HG03060 (cell line): ENCODE results near the gene SLC16A8.

Experiments
- ATAC-seq: cut with Tn5 transposase; IDR thresholded peaks from one replicate; pipeline ENCODE4 v1.9.1; 2021; ENCODE audit warnings: low read depth, moderate number of reproducible peaks; ENCODE audit not compliant: unreplicated experiment

Gene SLC16A8

DNA sequence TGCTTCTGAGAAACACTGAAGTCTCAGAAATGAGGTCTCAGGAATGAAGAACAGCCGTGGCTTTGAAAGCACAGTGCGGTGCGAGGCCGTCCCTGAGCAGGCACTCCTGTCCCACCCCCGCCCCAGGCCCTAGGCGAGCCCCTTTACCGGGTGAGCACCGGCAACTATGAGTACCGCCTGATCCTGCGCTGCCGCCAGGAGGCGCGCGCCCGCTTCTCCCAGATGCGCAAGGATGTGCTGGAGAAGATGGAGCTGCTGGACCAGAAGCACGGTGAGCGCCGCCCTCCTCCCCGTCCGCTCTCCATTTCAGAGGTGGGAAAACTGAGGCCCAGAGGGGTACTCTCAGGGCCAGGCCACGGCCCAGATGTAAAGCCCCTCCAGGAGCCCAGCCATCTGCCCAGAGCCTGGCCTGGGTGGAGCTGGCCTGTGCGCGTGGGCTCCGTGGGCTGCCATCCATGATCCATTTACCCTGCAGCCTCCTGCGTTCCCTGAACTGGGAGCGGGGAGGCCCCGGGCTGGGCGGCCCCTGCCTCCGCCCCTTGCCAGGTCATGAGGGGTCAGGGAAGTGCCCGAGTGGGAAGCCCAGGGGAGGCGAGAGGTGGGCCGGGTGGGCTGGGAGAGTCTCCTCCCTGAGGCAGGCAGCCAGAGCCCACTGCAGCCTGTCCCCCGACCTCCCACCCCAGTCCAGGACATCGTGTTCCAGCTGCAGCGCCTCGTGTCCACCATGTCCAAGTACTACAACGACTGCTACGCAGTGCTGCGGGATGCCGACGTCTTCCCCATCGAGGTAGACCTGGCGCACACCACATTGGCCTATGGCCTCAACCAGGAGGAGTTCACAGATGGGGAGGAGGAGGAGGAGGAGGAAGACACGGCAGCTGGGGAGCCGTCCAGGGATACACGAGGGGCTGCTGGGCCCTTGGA lies 9.5 kb downstream of the SLC16A8 start:
- no peak for ATAC-seq

DNA sequence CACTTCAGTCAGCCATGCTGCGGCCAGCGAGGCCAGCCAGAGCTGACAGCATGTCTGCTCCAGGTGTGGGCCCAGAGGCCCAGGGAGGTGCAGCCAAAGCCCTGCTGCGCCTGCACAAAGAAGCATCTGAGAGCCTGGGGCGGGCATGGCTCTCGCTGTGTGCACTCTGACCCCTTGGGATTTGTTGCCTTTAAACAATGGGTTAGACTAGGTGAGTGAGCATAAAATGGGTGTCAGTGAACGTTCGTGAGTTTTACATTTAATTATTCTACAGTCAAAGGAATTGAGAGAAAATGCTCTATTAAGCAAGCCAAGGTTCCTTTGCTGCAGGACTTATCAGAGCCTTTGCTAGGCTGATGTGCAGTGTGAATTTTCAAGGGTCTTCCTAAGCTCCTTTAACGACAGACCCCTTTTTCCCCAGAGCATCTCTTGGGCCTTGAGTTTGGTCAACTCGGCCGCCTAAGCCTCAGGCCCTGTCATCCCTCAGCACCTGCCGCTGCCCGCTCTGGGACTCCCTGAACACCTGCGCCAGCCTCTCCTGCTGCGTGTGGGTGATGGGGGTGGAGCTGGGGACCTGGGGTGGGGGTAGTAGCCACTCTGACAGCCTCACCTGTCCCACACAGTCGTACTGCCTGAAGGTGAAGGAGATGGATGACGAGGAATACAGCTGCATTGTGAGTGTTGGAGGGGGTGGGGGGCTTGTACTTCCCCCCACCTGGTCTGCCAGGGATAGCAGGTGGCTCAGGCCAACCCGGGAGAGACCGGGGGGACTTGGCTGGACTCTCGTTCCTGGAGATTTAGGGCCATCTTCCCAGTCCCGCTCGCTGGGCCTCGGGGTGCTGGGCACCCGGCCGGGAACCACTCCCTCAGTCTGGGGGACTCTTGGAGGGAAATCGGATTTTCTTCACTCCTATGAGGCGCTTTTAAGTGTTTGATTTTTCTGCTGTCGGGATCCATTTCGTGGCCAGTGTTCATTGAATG lies 10.5 kb downstream of the SLC16A8 start:
- no peak for ATAC-seq

DNA sequence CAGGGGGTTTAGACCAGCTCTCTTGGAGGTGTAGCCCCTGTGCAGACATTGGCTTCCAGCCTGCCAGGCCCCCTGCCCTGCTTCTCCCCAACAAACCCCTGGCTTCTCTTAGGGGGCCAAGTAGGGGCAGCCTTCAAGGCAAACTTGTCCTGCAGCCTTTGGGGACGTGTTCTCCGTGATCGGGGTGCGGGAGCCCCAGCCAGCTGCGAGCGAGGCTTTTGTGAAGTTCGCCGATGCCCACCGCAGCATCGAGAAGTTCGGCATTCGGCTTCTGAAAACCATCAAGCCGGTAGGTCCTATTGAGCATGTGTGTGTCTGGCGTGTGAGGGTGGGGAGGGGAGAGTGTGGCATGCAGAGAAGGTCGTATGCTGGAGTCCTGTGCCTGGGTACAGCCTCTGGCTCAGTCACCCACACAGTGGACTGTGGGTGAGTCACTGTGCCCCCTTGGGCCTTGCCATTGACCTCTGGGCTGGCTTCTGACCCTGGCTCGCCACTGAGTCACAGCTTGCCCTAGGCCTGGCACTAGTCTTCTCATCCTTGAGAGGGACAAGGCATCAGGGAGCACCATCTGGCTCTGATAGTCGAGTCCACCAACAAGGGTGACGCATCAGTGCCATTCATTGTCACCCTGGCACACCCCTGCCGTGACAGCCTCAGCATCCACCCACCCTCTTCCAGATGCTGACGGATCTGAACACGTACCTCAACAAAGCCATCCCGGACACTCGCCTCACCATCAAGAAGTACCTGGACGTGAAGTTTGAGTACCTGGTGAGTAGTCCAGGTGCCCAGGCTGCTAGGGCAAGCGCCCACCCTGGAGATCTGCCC lies 11.4 kb downstream of the SLC16A8 start:
- ATAC-seq = no peak

DNA sequence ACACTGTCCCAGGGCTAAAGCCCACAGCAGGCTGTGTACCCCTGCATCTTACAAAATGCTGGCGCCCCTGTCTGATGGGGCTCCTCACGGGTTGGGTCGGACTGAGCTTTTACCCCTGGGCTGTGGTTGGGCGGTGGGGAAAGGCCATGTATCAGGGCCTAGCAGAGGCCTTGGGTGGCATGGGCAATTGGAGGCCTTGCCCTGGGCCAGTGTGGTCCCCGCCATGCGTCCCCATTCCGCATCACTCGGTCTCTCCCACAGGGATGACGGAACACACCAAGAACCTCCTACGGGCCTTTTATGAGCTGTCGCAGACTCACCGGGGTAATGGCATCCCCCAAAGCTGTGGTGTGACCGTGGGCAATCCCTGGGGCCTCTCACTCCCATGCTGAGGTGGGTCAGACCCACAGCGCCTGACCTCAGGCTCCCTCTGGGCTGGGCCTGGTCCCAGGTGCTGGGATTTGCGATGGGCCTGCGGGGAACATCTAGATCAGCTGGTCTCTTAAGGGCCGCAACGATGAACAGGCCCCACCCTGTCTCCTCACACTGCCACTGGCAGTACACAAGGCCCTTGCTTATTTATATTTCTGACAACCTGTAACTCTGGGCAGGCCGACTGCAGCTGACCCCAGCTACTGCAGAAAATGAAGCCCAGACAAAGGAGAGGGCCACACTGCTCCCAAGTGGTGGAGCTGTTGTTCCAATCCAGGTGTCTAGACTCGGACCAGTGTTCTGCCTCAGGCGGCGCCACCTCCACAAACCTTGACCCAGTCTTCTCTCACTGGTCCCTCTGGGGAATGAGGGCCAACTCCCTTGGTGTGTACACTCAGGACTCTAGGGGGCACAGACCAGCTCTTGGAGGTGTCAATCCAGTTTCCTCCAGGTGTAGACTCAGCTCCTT lies 12.3 kb downstream of the SLC16A8 start:
- no peak for ATAC-seq

DNA sequence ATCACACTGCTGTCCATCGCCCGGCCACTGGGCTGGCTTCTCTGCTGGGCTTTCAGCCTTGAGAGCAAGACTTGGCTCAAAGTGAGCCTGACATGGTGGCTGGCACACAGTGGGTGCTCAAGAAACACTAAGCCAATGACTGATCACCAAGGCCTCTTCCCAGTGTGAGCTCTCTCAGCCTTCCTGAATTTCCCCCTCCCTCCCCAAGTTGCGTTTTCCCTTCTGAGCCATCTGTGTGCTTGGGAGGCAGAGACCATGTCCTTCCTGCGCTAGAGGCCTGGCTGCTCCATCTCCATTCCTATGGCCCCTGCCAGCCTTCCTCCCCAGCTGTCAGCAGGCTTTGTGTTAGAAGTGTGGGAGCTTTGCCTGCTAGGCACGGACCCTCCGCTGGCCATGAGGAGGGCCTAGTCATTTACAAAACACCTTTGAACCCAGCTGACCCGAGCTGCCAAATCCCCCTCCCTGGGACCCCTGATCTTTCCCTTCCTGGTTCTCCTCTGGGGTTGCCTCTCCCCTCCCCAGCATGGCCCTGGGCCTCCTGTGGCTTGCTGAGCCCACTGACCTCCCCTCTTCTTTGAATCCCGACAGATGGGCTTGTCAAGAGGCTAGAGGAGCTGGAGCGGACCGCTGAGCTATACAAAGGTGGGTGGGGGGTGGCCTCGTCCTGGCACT lies 13.6 kb downstream of the SLC16A8 start:
- no peak for ATAC-seq

DNA sequence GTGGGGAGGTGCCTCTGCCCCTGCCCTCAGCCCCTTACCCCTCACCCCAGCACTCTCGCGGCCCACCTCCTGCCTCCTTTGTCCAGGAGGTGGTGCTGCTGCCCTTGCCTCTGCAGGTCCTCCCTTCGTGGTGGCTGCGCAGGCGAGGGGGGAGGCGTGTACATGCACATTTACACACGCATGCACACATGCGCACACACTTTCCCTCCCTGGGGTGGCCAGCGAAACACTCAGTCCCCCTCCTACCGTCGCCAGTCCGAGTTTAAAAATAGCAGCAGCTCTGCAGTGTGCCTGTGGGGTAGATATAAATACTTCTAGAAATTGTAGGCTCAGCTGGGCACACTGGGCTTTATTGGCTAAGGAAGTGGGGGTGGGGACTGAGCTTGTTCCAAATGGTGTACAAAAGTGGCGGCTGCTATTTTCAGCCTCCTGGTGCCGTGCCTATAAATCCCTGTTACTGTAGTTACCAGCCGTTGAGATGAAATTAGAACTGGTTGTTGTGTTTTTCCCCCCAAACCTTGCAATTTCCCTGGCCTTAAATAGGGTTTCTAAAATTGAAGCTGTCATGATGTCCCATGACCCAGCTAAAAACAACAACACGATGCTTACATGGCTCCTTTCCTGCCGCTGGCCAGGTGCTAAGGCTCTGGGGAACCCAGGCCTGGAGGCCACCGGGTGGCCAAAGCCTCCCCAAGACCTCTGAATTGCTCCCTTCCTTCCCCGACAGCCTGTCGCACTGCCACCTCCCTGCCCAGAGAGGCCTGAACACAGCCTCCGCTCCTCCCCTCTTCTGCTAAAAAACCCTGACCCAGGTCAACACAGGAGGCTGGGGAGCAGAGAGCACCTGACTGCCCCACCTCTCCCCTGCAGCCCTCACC lies 14.4 kb downstream of the SLC16A8 start:
- no peak for ATAC-seq

DNA sequence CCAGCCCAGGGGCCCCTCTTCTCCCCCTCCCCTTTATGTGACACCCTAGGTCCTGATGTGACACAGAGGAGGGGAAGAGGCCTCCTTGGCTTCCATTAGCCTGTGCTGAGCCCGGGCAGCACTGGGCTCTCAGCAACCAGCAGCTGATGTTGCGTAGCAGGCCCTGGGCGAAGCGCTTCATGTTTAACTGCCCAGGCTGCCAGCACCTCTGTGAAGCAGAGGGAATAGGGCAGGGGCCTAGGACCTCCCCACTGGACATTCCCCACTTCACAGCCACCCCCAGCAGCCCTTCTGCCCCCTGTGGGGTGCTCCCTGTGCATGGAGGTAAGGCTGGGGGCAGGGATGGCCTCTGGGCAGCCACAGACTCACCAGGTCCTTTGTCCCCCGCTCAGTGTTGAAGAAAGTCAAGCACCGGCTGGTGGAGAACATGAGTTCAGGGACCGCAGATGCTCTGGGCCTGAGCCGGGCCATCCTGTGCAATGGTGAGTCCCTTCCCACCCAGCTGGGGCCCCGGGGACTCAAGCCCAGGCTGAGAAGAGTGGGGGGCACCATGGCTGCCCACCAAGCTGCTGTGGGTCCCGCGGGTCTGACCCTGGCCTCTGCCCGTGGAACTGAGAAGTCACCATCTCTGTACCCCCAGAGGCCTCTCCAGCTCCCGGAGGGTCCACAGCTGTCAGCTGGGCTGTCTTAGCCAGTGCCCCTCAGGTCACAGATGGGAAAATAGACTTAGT lies 15.2 kb downstream of the SLC16A8 start:
- ATAC-seq = no peak

DNA sequence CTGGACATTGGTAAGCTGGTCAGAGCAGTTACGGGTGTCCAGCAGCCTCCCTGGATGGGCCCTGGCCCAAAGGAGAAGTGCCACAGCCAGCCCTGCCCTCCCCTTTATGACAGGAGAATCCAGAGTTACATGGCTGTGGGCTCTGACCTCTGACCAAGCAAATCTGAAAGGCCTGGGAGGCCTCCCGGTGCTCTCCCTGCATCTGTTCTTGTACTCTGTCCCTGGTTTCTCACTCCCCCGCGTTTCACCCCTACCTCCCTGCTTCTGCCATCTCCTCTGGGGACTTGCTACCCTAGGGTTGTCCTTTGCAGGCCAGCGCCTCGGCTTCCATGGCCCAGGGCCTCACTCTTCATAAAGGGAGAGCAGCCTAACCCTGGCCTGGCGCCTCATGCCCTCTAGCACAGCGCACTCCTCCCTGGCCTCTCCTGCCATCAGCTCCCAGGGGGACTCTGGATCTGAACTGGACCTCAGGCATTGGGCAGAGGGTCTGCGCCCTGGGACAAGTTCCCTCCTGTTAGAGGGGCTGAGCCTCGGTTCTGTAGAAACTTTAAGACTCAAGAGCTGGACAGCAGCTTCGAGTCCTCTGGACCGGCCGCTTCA lies 16.1 kb downstream of the SLC16A8 start:
- no peak for ATAC-seq

DNA sequence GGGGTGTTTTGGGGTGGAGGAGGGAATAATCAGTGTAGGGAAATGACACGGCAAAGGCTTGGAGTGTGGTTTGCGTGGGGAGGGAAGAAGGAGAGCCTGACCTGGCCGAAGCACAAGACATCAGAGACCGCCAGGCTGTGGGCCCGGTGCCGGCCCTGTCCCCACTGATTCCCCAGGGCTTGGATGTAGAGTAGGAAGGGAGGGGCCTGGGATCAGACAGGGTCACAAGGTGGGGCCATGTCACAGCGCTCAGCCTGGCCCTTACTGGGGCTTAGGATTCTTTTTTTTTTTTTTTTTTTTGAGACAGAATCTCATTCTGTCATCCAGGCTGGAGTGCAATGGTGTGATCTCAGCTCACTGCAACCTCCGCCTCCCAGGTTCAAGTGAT lies 17.0 kb downstream of the SLC16A8 start:
- ATAC-seq = no peak

DNA sequence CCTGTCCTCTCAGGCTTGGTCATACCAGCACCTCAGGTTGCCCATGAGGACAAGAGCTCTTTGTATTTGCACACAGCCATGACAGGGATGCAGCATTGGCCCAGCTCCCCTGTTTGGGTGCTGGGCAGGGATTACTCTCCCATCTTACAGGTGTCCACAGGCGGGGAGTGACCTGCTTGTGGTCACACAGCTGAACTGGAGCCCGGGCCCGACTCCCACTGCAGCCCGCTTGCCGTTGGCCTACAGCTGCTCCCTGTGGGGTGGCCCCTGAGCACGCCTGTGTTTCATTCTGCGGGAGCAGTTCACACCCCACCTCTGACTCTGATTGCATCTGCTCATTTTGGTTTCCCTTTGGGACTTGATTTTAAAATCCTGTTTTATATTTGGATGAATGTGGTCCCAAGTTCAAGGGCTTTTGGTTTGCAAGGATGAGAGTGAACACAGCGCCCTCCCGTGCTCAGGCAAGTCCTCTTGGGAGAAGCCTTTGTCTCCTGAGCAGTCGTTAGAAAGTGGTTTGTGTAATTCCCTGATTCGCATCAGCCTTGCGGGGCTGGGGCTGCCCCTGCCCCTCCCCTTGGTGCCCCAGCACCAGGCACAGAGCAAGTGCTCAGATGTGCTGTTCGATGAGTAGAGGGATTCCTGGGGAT lies 17.5 kb downstream of the SLC16A8 start:
- no peak for ATAC-seq

DNA sequence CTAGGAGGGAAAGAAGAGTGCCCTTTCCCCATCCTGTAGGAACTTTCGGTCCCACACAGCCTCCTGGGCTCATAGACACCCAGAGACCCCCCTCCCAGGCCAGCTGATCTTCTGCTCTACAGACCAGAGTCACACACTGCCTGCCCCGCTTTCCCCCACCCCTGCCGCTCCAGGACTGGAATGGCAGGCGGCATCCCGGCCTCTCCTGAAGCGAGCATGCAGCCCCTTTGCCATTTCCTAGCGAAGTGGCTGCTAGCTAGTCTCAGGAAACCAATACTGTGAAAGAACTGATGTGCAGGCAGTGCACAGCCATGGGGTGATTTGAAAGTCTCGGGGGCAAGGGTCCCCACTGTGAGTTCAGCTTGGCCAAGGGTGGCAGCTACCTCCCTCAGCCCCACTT lies 18.4 kb downstream of the SLC16A8 start:
- no peak for ATAC-seq

DNA sequence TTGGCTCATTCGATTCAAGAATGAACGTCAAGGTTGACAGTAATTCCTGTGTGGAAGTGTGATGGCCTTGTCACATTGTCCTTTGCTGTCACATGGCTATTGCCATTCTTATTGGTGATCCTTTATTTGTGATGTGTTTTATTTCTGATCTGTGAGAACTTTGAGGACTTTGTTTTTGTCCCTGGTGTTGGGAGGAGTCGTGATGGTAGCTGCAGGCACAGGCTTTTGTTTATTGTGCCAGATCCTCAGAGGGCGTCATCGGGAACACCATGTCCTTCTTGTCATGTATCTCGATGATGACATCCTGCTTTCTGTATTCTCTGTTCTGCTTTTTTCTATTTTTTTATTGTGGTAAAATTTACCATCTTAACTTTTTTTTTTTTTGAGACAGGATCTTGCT lies 21.2 kb downstream of the SLC16A8 start:
- ATAC-seq = no peak

DNA sequence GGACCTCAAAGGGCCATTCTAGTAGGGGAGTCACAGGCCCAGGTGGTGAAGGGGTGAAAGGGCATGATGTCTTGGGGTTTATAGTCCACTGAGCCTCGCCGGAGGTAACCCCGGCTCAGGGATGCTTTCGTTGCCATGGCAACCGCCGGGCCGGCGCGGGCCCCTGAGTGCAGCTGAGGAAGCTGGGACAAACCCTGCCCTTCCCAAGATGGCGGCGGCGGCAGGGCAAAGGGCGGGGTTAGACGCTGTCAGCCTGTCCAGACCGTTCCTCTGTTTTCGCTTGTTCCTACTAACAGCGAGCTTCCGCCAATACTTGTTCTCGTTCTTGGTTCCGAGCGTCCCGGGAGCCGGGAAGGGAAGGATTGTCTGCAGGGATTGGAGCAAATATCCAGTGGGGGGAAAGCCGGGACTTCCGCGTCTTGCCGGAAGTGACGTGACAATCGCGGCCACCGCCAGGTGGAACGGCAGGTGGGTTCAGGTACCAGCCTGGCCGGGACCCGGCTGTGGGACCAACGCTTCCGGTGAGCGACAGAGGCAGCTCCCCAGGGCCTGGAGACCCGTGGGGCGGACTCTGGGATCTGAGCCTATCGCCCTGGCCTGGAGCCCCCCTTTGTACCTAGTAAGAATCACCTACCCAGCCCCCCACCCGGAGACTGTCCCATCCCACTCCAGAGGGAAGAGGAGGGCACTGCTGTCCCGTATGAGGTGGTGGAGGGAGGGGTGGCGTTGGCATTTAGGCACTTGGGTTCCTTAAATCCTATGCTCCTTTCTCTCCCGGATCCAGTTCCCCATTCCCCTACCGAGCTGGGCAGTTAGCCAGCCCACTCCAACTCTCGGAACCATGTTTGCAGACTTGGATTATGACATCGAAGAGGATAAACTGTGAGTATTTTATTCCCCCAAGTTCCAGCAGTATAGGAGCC lies 26.8 kb downstream of the SLC16A8 start, which contains the start of gene PICK1:
Gene PICK1 (plus strand): TSS at position 436 of the 923 bp plus-strand sequence. CDS start 406 bp downstream, at position 842.
- ATAC-seq = no peak

DNA sequence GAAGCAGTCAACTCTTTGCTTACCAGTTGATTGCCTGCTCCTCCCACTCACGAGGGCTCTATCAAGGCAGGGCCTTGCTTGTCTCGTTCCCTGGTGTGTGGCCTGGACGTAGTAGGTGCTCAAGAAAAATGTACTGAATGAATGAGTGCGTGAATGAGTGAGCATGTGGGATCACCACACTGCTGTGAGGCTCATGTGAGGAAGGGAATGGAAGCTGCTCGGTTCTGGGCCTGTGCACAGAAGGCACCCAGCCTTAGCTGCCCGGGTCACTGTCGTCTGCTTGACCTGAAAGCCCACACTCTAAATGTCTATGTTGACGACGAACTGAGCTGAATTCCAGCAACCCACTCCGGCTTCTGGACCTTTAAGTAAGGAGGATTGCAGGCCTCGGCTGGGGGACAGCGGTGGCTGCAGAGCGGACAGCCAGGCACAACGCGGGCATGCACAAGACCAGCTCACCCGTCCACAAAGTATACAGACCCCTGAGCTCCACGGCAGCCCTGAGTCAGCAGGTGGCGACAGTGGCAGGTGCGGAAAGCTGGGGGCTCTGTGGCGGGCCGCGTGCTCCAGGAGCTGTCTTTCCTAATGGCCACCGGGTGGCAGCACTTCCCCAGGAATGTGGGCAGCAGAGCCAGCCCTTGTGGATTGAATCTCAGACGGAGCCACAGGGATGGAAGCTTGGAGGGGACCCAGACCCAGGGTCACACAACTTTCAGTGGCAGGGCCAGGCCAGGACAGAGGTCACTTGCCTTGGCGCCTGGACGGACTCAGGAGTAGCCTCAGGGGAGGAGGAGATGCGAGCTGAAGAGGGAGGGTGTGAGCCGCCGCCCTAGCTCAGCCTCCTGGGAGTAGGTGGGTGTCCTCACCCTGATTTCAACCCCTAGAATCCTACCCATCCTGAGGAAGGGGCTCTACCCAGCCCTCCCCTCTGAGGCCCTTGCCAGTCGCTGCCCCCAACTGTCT lies 31.8 kb downstream of the SLC16A8 start:
- no peak for ATAC-seq
